NB4 (cell line): Measurements from ENCODE around the gene NSG1.

Source experiments
- POLR2A ChIP-seq: IDR thresholded peaks from 2 replicates; pipeline ENCODE4 v1.6.1; 2011; ENCODE audit warnings: mild to moderate bottlenecking; ENCODE audit not compliant: insufficient read length; ENCODE audit errors: extremely low read depth
- TF ChIP-seq, protein P1 (sequence below): IDR thresholded peaks from one replicate; pipeline ENCODE4 v1.5.1; 2012; ENCODE audit warnings: low read depth, low read length

DNA sequence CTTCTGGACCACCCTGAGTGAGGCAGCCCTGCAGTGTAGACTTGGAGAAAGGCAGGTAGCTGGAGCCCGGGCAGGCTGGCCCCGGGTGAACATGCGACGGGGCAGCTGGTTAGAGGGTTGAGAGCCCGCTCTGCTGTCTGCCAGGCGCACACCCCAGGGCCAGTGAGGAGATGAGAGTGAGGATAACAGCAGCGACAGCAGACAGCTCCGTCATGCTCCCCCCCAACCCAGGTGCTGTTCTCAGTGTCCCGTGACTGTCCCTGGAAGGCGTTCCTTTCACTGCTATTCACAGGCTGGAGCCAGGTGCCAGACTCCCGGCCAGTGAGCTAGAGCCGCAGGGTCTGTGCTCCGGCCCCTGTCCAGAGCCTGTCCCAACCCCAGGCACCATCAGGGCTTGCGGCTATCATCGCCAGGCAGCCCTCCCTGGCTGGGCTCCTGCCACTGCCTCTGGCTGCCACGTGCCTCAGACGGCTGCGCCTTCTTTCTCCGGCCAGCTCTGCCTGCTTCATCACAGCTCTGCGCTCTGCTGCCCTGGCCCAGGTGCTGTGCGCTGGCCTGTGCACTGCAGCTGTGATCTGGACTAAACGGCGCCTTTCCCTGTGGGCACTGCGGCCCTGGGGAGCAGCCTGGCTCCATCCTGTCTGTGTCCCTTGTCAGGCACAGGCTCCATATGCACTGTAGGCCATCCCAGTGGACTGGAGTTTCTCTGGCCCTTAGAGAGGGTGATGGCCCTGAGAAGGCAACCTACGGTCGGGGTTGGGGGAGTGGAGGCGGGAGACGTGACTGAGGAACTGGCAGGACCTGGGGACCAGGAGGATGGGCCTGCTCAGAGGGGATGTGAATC, 19.8 kb downstream of the NSG1 start:
- TF ChIP-seq, protein P1, sequence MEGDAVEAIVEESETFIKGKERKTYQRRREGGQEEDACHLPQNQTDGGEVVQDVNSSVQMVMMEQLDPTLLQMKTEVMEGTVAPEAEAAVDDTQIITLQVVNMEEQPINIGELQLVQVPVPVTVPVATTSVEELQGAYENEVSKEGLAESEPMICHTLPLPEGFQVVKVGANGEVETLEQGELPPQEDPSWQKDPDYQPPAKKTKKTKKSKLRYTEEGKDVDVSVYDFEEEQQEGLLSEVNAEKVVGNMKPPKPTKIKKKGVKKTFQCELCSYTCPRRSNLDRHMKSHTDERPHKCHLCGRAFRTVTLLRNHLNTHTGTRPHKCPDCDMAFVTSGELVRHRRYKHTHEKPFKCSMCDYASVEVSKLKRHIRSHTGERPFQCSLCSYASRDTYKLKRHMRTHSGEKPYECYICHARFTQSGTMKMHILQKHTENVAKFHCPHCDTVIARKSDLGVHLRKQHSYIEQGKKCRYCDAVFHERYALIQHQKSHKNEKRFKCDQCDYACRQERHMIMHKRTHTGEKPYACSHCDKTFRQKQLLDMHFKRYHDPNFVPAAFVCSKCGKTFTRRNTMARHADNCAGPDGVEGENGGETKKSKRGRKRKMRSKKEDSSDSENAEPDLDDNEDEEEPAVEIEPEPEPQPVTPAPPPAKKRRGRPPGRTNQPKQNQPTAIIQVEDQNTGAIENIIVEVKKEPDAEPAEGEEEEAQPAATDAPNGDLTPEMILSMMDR = no peak
- no peak for TF ChIP-seq POLR2A
